GM19452 (cell line): Measurements from ENCODE around the gene NOS1.

Source experiments
- ATAC-seq: cut with Tn5 transposase; IDR thresholded peaks from one replicate; pipeline ENCODE4 v1.9.1; 2021; ENCODE audit not compliant: unreplicated experiment

Gene NOS1

DNA sequence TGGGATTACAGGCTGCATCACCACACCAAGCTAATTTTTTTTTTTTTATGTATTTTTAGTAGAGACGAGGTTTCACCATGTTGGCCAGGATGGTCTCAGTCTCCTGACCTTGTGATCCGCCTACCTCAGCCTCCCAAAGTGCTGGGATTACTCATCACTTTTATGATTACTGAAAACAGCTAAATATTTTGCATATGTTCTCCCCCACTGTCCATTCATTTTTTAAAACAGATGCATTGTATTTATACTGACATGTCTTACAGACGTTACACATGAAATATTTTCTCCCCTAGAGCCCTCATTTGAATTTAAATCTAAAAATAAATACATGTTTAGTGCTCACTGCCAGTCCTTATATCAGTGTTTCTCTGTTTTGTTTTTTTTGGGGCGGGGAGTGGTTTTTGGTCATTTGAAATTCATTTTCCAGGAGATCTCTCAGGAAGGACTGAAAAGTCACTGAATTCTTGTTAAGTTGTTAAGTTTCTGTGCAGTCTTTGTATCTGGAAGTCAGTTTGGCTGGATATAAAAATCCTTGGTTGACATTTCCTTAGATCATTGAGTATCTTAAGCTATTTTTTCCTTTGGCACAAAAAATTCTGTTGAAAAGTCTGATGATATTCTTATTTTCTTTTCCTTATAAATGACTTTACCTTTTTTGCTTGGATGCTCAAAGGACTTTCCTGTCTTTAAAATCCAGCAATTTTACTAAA lies 180.5 kb downstream of the NOS1 start:
- no peak for ATAC-seq

DNA sequence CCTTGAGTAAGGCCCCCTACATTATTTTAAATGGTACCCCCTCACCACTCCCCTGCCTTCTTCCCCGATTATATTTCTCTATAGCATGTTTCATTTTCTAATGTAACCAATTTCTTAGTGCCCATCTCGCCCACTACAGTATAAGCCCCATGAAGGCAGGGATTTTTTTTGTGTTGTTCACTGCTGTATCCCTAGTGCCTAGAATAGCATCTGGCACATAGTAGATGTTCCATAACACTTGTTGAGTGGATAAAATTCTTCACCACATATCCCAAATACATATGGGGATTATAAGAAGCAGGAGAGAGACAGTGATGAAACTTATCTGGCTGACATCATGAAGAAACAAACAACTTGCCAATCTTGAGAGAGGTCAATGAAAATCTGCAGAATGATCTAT lies 182.7 kb downstream of the NOS1 start:
- no peak for ATAC-seq

DNA sequence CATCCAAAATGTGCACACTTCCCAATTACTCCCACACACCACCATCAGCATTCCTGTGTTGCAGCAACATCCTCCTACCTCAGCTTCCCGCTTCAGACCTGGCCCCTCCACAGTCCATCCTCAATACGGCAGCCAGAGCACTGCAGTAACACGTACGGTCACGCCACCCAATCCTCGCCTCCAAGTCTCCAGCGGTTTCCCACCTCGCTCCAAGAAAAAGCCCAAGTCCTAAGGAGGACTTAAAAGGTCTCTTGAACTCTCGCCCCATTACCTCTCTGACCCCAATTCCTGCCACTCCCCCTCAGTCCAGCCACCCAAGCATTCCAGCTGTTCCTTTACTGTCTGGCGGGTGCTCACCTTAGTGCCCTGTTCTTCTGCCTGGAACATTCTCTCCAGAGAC lies 183.1 kb downstream of the NOS1 start:
- no peak for ATAC-seq

DNA sequence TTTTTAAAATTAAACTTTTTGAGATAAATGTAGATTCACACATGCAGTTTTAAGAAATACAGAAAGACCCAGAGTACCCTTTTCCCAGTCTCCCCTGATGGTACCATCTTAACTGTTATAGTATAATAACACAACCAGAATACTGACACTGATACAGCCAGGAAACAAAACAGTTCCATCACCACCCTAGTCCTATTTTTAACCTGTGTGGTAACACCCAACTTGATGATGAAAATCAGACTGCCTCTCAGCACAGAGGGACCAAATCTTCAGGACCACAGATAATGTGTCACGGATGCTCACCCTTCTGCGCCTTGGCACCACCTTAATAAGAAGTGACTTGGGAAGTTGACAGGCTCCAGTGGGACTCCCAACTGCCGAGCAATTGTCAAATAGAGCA lies 189.3 kb downstream of the NOS1 start:
- ATAC-seq, result no peak

DNA sequence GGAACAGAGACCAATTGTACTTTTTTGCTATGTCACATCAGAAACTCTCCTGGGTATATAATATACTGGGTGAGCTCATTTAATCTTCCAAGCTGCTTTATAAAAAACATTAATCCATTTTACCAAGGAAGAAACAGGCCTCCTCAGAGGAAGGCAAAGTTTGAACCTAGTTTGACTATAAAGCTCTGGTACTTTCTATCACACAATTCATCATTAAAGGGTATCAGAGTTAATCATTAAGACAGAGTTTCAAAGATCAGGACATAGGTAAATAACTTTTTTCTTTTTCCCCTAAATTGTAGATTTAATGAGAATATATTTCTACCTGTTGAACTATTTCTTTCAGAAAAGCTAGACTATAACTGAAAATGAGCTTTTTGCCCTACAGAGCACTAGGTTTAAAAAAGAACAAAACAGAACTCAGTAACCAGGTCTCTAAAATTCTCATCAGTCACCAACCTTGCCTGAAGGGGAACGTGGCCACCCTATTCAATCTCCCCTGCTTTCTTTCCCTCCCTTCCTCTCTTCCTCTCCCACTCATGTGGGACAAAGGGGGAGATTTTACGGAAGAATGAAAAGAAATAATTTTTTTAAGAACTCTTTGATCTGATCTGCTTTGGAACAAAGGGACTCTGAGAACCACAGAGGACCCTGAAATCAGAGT lies 189.8 kb downstream of the NOS1 start:
- no peak for ATAC-seq

DNA sequence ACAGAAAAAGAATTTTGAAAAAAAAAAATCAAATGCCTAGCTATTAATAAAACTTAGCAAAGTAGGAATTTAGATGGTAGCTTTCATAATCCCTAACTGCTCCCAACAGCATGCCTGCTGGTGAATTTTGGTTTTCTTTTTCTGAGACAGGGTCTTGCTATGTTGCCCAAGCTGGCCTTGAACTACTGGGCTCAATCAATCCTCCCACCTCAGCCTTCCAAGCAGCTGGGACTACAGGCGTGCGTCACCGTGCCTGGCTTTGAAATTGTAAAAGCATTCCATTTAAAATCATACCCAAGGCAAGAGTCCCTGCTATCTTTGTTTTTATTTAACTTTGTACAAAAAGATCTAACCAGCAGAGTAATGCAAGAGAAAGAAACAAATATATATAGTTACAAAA lies 191.9 kb downstream of the NOS1 start:
- no peak for ATAC-seq

DNA sequence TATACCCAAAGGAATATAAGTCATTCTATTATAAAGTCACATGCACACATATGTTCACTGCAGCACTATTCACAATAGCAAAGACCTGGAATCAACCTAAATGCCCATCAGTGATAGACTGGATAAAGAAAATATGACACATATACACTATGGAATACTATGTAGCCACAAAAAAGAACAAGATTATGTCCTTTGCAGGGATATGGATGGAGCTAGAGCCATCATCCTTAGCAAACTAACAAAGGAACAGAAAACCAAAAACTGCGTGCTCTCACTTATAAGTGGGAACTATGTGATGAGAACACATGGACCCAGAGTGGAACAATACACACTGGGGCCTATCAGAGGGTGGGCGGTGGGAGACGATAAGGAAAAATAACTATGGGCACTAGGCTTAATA lies 192.4 kb downstream of the NOS1 start:
- ATAC-seq, result no peak

DNA sequence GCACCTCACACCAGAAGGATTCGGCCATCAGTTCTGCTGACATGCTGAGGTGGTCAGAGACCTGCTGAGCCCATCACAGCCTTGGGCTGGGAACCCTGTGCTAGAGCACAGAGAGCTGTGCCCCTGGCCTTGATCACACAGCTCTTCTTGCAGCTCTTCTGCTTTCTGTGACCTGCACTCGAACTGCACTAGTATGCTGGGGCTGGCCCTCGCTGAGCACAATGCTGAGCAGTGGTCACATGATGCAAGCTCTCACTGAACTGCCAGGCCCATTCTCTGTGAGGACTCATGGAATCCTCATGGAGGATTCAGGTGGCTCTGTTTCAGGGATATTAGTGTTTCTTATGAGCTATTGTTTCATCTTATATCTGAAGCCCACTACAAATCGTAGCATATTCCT lies 193.7 kb downstream of the NOS1 start:
- ATAC-seq, result no peak

DNA sequence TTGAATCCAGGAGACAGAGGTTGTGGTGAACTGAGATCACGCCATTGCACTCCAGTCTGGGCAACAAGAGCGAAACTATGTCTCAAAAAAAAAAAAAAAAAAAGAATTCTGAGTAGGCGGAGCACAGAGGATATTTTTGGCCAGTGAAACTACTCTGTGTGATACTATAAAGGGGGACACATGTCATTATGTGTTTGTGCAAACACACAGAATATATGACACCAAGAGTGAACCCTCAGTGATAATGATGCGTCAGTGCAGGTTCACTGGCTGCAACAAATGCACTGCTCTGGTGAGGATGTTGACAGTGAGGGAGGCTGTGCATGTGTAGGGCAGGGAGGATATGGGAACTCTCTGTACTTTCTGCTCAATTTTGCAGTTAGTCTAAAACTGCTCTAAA lies 195.3 kb downstream of the NOS1 start:
- no peak for ATAC-seq

DNA sequence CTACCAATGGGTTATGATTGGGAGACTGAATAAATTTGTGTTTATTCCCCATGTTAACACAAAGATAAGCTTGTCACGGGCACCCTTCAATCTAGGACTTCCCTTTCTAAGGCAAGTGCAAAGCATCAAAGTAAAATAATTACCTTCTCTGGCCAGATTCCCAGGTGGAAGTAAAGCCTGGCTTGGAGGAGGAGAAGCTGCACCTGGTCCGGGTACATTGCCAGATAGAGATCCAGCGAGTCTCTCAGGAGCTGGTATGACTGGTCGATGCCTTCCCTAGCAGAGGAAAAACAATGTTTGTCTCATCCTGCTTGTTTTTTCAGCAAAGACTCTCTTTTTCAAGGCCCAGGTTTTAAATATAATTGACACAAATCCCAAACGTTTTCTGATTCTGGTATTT lies 196.1 kb downstream of the NOS1 start:
- ATAC-seq, result no peak

DNA sequence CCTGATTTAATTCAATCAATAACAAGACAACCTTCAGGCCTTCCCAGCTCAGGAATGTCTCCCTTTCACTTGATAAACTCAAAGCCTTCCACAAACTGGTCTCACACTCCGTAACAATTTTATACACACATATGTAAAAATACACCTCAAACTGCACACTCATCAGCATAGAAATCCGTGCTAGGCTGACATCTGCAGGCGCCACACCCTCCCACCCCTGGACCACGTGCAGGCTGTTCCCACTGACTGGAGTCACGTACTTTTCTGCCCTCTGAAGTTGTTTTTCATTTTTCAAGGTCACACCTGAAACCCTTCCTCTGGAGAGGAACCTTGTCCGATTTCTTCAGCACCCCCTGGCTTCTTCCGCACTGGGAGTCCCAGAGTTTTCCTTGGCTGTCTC lies 198.8 kb downstream of the NOS1 start:
- no peak for ATAC-seq

DNA sequence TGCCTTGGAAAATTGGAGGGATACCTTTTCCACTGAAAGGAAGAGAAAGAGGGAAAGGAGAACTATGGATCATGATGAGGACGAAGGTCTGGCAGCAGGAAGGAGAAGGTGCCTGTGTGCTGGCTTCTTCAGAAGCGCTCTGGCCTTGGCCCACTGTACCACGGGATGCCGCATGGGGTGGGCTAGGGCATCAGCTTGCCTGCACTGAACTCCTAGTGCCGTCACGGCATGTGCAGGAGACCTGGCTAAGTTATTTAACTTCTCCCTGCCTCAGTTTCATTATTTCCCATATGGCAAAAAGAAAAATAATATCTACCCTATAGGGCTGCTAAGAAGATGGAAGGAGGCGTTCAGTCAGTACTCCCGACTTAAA lies 199.3 kb downstream of the NOS1 start:
- no peak for ATAC-seq

DNA sequence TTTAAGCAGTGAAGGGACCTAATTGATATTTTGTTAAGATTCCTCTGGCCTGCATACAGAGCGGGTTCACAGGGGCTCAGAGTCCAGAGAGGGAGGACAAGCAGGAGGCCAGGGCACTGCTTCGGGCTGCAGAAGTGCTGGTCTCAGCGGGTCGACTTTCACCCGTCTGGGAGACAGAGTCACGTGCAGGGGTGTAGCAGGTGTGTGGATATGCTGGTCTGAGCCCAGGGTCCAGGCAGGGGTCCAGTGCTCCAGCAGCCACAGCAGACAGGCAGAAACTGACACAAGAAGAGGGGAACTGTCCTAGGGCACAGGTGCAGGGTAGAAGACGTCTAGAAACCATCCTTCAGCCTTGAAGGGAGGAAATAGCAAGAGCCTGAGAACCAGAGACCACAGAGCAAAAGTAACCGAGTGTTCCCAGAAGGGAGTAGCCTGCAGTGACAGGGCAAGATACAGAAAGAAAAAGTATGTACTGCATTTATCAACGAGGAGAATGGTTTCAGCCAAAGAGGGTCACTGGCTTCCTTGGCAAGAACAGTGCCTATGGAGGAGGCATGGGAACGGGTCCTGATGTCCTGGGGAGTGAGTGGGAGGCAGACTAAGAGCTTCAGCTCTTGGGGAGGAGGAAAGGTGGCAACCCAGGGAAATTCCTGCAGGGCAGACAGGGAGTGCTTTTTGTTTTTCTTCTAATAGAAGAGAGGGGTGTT lies 199.8 kb downstream of the NOS1 start:
- ATAC-seq, result no peak

DNA sequence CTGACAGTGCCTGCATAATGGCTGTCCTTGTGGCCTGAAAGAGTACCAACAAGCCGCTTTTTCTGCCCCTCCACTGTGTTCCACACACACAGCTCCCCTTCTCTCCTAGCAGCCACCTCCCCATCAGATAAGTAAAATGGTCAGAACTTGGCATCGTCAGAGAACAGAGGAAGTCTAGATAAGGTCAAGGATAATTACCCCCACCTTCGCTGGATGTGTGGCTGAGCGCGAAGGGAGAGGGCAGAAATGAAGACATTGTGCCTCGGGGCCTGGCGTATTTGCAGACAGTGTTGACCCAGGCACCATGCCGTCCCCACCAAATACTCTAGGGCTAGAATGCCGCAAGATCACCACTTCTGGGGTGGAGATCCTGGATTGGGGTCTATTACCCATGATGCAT lies 201.8 kb downstream of the NOS1 start:
- ATAC-seq, result no peak

DNA sequence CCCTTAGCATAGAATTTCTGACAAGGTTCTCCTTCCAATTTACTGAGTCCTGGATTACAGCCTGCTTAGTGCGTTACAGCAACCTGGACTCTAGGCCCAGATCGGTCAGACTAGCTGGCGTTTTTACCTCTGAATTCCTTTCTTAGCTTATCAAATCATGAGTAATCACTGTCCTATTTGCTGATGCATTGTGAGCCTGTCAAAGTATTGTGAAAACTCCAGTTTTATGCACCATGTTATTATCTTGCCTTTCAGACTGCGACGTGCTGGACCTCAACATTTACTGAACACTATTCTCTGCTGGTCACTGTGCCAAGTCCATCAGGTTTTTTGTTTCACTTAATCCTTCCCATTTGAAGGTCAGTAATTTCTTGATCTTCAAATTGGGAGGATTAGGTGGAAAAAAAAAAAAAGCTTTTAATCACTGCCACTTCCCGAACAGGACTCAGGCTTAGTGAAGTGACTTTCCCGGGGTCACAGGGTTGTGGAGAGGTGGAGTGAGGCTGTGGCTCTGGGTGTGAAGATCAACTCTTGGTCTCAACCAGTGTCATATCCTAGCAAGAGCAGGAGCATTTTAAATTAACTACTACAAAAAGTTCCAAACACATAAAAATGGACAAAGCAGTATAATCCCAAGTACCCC lies 202.4 kb downstream of the NOS1 start:
- no peak for ATAC-seq
